Tibial nerve (tissue), 4 donors: ENCODE data around the gene NQO2.

Source experiments
- EP300 ChIP-seq, 2 donors: sonication (generic); formaldehyde crosslinking; IDR thresholded peaks; one replicate each; pipeline ENCODE4 v1.6.1; 2017; ENCODE audit warnings: antibody characterized with exemption in 2 of 2, mild to moderate bottlenecking in 1 of 2
- POLR2A ChIP-seq, 2 donors: fragments of 450-650 bp; IDR thresholded peaks; one replicate each; pipeline ENCODE4 v1.6.1; 2017; ENCODE audit warnings: antibody characterized with exemption in 2 of 2, mild to moderate bottlenecking in 2 of 2, moderate library complexity in 2 of 2
- TF ChIP-seq, protein P1 (sequence below), 5 experiments: fragments of 200-600 bp in 3 of 5; fragments of 450-650 bp in 2 of 5; sonication (generic) in 3 of 5; IDR thresholded peaks; one replicate each; pipeline ENCODE4 v1.5.1; 2016 to 2019; ENCODE audit warnings: antibody characterized with exemption in 5 of 5, mild to moderate bottlenecking in 3 of 5, moderate library complexity in 2 of 5

DNA sequence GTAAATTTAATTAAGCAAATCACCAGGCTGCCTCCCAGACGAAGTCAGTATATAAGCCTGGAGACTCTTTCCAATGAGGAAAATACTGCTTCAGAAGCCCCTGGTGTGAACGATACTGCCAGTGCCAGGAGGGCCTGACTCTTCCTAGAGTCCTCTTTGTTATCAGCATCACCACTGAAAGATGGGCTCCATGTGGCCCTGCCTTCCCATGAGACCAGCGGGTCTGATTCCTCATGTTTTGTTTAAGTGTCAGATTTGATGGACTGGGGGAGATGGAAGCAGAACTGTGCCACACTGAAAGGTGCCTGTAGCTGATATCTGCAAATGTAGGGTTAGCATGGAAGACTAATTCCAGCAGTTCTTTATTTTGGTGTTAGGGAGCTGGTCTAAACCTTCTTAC is 7.9 kb downstream of the NQO2 start:
- TF ChIP-seq POLR2A (IDR thresholded peaks at IDR 0.05) (no peak), EP300 (IDR thresholded peaks at IDR 0.05) (no peak)
- TF ChIP-seq, protein P1, sequence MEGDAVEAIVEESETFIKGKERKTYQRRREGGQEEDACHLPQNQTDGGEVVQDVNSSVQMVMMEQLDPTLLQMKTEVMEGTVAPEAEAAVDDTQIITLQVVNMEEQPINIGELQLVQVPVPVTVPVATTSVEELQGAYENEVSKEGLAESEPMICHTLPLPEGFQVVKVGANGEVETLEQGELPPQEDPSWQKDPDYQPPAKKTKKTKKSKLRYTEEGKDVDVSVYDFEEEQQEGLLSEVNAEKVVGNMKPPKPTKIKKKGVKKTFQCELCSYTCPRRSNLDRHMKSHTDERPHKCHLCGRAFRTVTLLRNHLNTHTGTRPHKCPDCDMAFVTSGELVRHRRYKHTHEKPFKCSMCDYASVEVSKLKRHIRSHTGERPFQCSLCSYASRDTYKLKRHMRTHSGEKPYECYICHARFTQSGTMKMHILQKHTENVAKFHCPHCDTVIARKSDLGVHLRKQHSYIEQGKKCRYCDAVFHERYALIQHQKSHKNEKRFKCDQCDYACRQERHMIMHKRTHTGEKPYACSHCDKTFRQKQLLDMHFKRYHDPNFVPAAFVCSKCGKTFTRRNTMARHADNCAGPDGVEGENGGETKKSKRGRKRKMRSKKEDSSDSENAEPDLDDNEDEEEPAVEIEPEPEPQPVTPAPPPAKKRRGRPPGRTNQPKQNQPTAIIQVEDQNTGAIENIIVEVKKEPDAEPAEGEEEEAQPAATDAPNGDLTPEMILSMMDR (IDR thresholded peaks at IDR 0.05): no peak
